Measurements from ENCODE around the gene OR1D5. TPM values are rescaled to one million over a fixed set of nuclear protein-coding genes. Genes with fewer than 3 reads are reported as not detected.
"Not testable (repeated sequence)": the region's sequence is repeated elsewhere in the genome, so short reads cannot be mapped to it uniquely, and the experiment has no call there.

The OR1D5 gene, protein sequence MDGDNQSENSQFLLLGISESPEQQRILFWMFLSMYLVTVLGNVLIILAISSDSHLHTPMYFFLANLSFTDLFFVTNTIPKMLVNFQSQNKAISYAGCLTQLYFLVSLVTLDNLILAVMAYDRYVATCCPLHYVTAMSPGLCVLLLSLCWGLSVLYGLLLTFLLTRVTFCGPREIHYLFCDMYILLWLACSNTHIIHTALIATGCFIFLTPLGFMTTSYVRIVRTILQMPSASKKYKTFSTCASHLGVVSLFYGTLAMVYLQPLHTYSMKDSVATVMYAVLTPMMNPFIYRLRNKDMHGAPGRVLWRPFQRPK
- polyA plus RNA-seq (2013, experiment 1 of 2): not detected
- not detected for polyA plus RNA-seq (2013, experiment 2 of 2)

DNA sequence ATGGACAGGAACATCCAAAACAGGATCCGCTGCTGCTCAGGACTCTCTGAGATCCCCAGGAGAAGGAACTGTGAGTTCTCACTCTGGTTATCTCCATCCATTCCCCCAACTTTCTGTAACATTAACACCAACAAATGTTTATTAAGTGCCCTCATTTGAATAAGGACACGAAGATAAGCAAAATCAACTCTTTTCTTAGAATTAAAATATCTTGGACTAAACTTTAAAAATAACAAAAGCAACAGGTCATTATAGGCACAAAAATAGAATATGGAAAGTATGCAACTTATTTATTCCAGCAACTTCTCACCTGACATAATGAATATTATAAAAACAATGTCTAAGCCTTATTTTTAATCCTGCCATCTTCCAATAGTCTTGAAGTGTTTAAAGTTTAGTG, at the start of gene OR1D5:
OR1D5 (minus strand) TSS at position 101 of the 400 bp plus-strand sequence; CDS start at position 101, 0 bp downstream.
- no CpG with 5 or more reads among the region's 2 CpGs for WGBS, 2 donors (ENCODE audit: extremely low coverage in 2 of 2, insufficient read length in 2 of 2, insufficient replicate concordance in 1 of 2)
- H3K4me1 ChIP-seq (ENCODE audit: control insufficient read depth in 2 of 2, insufficient read depth in 1 of 2, low read depth in 1 of 2, low read length in 2 of 2): not testable (repeated sequence)

DNA sequence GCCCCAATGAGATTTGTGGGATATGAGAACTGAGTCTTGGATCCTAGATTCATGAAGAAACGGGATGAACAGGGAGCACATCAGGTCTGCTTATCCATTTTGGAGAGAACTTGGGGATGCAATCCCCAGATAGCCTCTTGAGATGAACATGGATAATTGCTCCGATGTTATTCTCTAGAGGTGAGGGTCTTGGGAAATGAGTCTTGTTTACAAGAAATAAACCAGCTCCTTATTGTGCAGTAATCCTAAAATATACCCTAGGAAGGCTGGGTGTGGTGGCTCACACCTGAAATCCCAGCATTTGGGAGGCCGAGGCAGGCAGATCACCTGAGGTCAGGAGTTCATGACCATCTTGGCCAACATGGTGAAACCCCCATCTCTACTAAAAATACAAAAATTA, 40.9 kb upstream of the OR1D5 start, which contains the start of gene OR1D2:
OR1D2 (minus strand) TSS at position 101 of the 400 bp plus-strand sequence. CDS start 11,426 bp downstream, outside the sequence.
- H3K27ac ChIP-seq (replicated peaks; ENCODE audit: low read length): no peak within 1 kb of the TSS
- no peak within 1 kb of the TSS for H3K18ac ChIP-seq (ENCODE audit: low read length)
- H2BK120ac ChIP-seq (ENCODE audit: low read depth, low read length): no peak within 1 kb of the TSS
- WGBS, 2 donors (ENCODE audit: extremely low coverage in 2 of 2, insufficient read length in 2 of 2, insufficient replicate concordance in 1 of 2): no CpG with 5 or more reads among the region's 3 CpGs
- H3K23ac ChIP-seq (ENCODE audit: low read depth, low read length, poor library complexity): no peak within 1 kb of the TSS
- no peak within 1 kb of the TSS for H3K4me3 ChIP-seq (ENCODE audit: low read length in 2 of 2)
- H3K14ac ChIP-seq (ENCODE audit: low read length): no peak within 1 kb of the TSS
- no peak for DNase-seq (ENCODE audit: low spot score)
- H2AFZ ChIP-seq (ENCODE audit: low read length): no peak within 1 kb of the TSS
- H2AK5ac ChIP-seq (ENCODE audit: low read depth, low read length): no peak within 1 kb of the TSS
- H4K8ac ChIP-seq (ENCODE audit: low read depth, low read length): no peak within 1 kb of the TSS
- H3K9ac ChIP-seq (ENCODE audit: low read depth, low read length, poor library complexity): no peak within 1 kb of the TSS
- no peak within 1 kb of the TSS for H3K4ac ChIP-seq (ENCODE audit: low read length)
- no peaks in the 10 kb centered on the region for H3K27me3 ChIP-seq (ENCODE audit: control insufficient read depth in 3 of 3, insufficient read depth in 3 of 3, low read depth in 1 of 3, low read length in 3 of 3)
- H3K9me3 ChIP-seq (replicated peaks in 1 of 2; ENCODE audit: control insufficient read depth in 2 of 2, insufficient read depth in 1 of 2, low read depth in 1 of 2, low read length in 2 of 2): peaks cover 0 to 3% of the 10 kb centered on the region in 2 donors
- H4K91ac ChIP-seq (ENCODE audit: low read depth, low read length, poor library complexity): no peak within 1 kb of the TSS
- no peaks in the 10 kb centered on the region for H3K36me3 ChIP-seq (replicated peaks in 1 of 2; ENCODE audit: control insufficient read depth in 2 of 2, insufficient read depth in 2 of 2, low read length in 2 of 2)
- no peak within 1 kb of the TSS for H2BK15ac ChIP-seq (ENCODE audit: low read length)
- no peak within 1 kb of the TSS for H3K4me2 ChIP-seq (ENCODE audit: insufficient read depth, low read length, poor library complexity, severe bottlenecking)
- H3K79me1 ChIP-seq (ENCODE audit: low read depth, low read length): no peaks in the 10 kb centered on the region
- H2BK5ac ChIP-seq (ENCODE audit: low read length): no peak within 1 kb of the TSS
- H2BK12ac ChIP-seq (ENCODE audit: low read length): no peak within 1 kb of the TSS
- H3K4me1 ChIP-seq (ENCODE audit: control insufficient read depth in 2 of 2, insufficient read depth in 1 of 2, low read depth in 1 of 2, low read length in 2 of 2): no peaks in the 10 kb centered on the region

More for the DNA sequence above, at the start of gene OR1D5:
- H4K8ac ChIP-seq (ENCODE audit: low read depth, low read length); H2BK15ac ChIP-seq (ENCODE audit: low read length); H3K14ac ChIP-seq (ENCODE audit: low read length); H2AK5ac ChIP-seq (ENCODE audit: low read depth, low read length); H3K27me3 ChIP-seq (ENCODE audit: control insufficient read depth in 3 of 3, insufficient read depth in 3 of 3, low read depth in 1 of 3, low read length in 3 of 3); H2BK12ac ChIP-seq (ENCODE audit: low read length); H3K79me1 ChIP-seq (ENCODE audit: low read depth, low read length); H3K18ac ChIP-seq (ENCODE audit: low read length); H3K4me2 ChIP-seq (ENCODE audit: insufficient read depth, low read length, poor library complexity, severe bottlenecking); H4K91ac ChIP-seq (ENCODE audit: low read depth, low read length, poor library complexity); H2BK120ac ChIP-seq (ENCODE audit: low read depth, low read length); H3K4me3 ChIP-seq (ENCODE audit: low read length in 2 of 2); DNase-seq (ENCODE audit: low spot score); H3K9ac ChIP-seq (ENCODE audit: low read depth, low read length, poor library complexity); H2AFZ ChIP-seq (ENCODE audit: low read length); H3K9me3 ChIP-seq (replicated peaks in 1 of 2; ENCODE audit: control insufficient read depth in 2 of 2, insufficient read depth in 1 of 2, low read depth in 1 of 2, low read length in 2 of 2); H3K36me3 ChIP-seq (replicated peaks in 1 of 2; ENCODE audit: control insufficient read depth in 2 of 2, insufficient read depth in 2 of 2, low read length in 2 of 2); H3K4ac ChIP-seq (ENCODE audit: low read length); H3K27ac ChIP-seq (replicated peaks; ENCODE audit: low read length); H3K23ac ChIP-seq (ENCODE audit: low read depth, low read length, poor library complexity); H2BK5ac ChIP-seq (ENCODE audit: low read length): not testable (repeated sequence)

DNA sequence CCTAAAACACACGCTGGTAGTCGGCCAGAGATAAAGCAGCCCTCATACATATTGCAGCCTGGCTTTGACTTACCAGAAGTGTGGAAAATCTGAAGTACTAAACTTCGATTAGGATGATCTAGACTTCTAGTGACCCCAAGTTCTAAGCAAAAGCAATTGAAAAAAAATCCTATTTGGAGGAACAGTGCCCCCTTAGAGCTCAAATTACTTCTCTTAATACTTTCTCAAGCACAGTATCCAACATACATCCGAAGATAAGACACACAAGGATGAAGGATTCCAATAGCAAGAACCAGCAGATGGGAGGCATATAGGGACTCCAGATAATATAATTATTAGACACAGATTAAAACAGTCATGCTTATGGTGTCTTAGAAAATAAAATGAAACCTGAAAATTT, 10.4 kb upstream of the OR1D5 start:
- H2BK5ac ChIP-seq (ENCODE audit: low read length); H4K8ac ChIP-seq (ENCODE audit: low read depth, low read length); H2AK5ac ChIP-seq (ENCODE audit: low read depth, low read length); H2BK120ac ChIP-seq (ENCODE audit: low read depth, low read length); H3K27me3 ChIP-seq (ENCODE audit: control insufficient read depth in 3 of 3, insufficient read depth in 3 of 3, low read depth in 1 of 3, low read length in 3 of 3); H3K79me1 ChIP-seq (ENCODE audit: low read depth, low read length); H2BK15ac ChIP-seq (ENCODE audit: low read length); H3K4me1 ChIP-seq (ENCODE audit: control insufficient read depth in 2 of 2, insufficient read depth in 1 of 2, low read depth in 1 of 2, low read length in 2 of 2); H4K91ac ChIP-seq (ENCODE audit: low read depth, low read length, poor library complexity); H3K4me2 ChIP-seq (ENCODE audit: insufficient read depth, low read length, poor library complexity, severe bottlenecking); H3K14ac ChIP-seq (ENCODE audit: low read length); H3K4ac ChIP-seq (ENCODE audit: low read length); H2BK12ac ChIP-seq (ENCODE audit: low read length); H3K4me3 ChIP-seq (ENCODE audit: low read length in 2 of 2); H3K27ac ChIP-seq (replicated peaks; ENCODE audit: low read length); H3K9ac ChIP-seq (ENCODE audit: low read depth, low read length, poor library complexity); DNase-seq (ENCODE audit: low spot score); H3K9me3 ChIP-seq (replicated peaks in 1 of 2; ENCODE audit: control insufficient read depth in 2 of 2, insufficient read depth in 1 of 2, low read depth in 1 of 2, low read length in 2 of 2); H2AFZ ChIP-seq (ENCODE audit: low read length); H3K23ac ChIP-seq (ENCODE audit: low read depth, low read length, poor library complexity); H3K36me3 ChIP-seq (replicated peaks in 1 of 2; ENCODE audit: control insufficient read depth in 2 of 2, insufficient read depth in 2 of 2, low read length in 2 of 2); H3K18ac ChIP-seq (ENCODE audit: low read length): not testable (repeated sequence)
- WGBS, 2 donors (ENCODE audit: extremely low coverage in 2 of 2, insufficient read length in 2 of 2, insufficient replicate concordance in 1 of 2): no CpG with 5 or more reads among the region's 4 CpGs

DNA sequence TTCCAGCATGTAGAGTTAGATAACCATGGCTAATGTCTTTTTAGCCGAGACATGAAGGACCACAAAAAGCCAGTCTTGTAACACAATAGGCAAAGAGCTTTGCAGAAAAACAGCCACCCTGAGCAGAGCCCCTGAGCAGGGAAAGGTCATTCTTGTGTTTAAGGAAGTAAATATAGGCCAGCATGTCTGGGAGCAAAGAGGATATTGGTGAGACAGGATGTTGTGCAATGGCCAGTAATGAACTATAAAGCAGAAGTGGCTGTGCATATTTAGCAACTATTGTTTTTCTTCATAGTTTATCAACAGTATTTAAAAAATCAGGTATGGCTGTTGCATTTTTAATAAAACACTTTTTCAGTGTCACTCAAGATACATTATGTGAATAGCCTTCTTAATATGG, 1.8 kb upstream of the OR1D5 start:
- not testable (repeated sequence) for H3K36me3 ChIP-seq (replicated peaks in 1 of 2; ENCODE audit: control insufficient read depth in 2 of 2, insufficient read depth in 2 of 2, low read length in 2 of 2)

More for the DNA sequence above, 1.8 kb upstream of the OR1D5 start:
- H2AK5ac ChIP-seq (ENCODE audit: low read depth, low read length); H2BK15ac ChIP-seq (ENCODE audit: low read length); H3K23ac ChIP-seq (ENCODE audit: low read depth, low read length, poor library complexity); H4K91ac ChIP-seq (ENCODE audit: low read depth, low read length, poor library complexity); H3K9ac ChIP-seq (ENCODE audit: low read depth, low read length, poor library complexity); H3K79me1 ChIP-seq (ENCODE audit: low read depth, low read length); H3K18ac ChIP-seq (ENCODE audit: low read length); H3K4ac ChIP-seq (ENCODE audit: low read length); H3K9me3 ChIP-seq (replicated peaks in 1 of 2; ENCODE audit: control insufficient read depth in 2 of 2, insufficient read depth in 1 of 2, low read depth in 1 of 2, low read length in 2 of 2); H3K4me2 ChIP-seq (ENCODE audit: insufficient read depth, low read length, poor library complexity, severe bottlenecking); H4K8ac ChIP-seq (ENCODE audit: low read depth, low read length); H3K27ac ChIP-seq (replicated peaks; ENCODE audit: low read length); H3K4me3 ChIP-seq (ENCODE audit: low read length in 2 of 2); H2BK12ac ChIP-seq (ENCODE audit: low read length); H3K4me1 ChIP-seq (ENCODE audit: control insufficient read depth in 2 of 2, insufficient read depth in 1 of 2, low read depth in 1 of 2, low read length in 2 of 2); DNase-seq (ENCODE audit: low spot score); H2BK5ac ChIP-seq (ENCODE audit: low read length); H3K14ac ChIP-seq (ENCODE audit: low read length); H2AFZ ChIP-seq (ENCODE audit: low read length); H2BK120ac ChIP-seq (ENCODE audit: low read depth, low read length); H3K27me3 ChIP-seq (ENCODE audit: control insufficient read depth in 3 of 3, insufficient read depth in 3 of 3, low read depth in 1 of 3, low read length in 3 of 3): not testable (repeated sequence)
- no CpG with 5 or more reads among the region's 1 CpG for WGBS, 2 donors (ENCODE audit: extremely low coverage in 2 of 2, insufficient read length in 2 of 2, insufficient replicate concordance in 1 of 2)

Data from neuronal stem cell (in vitro differentiated cells).